HG03097 (cell line): Measurements from ENCODE around the gene SMIM12.

Source experiments
- ATAC-seq: cut with Tn5 transposase; IDR thresholded peaks from one replicate; pipeline ENCODE4 v1.9.1; 2021; ENCODE audit not compliant: unreplicated experiment, low FRiP score

The SMIM12 gene

DNA sequence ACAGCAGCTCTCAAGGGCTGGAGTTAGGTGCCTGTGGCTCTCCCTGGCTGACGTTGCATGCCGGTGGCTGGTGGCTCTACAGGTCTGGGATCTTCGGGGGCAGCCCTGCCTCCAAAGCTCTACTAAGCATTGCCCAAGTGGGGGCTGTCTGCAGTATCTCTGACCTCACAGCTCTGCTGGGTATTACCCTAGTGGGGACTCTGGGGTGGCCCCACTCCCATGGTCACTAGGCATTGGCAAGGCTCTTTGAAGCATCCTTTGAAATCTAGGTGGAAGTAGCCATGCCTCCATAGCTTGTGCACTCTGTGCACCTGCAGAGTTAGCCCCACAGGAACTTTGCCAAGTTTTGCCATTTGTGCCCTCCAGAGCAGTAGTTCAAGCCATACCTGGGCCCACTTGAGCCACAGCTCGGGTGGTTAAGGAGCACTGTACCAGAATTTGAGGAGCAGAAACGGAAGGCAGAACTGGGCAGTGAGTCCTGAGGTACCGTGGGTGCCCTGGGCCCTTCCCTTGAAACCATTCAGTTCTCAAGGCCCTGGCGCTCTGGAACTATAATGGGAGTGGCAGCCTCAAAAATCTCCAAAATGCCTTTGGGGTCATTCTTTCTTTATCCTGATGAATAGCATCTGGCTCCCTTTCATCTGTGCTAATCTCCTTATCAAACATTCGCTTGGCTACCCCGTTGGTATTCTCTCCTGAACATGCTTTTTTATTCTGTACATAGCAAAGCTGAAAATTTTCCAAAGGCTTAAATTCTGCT lies 51.3 kb downstream of the SMIM12 start:
- ATAC-seq, result no peak

- no peak for ATAC-seq
Measured at GRCh38 chr1:34806396-34806795, 53.2 kb downstream of the SMIM12 start.

GRCh38 chr1:34803770-34804169 lies 55.8 kb downstream of the SMIM12 start:
- no peak for ATAC-seq
